HL-60 (cell line): Measurements from ENCODE around the gene RNF121.

Experiments
- DNase-seq, 2 experiments: peaks; one replicate each; pipeline ENCODE4 v3.0.0-alpha.2; 2010 to 2020; ENCODE audit warnings: low read depth in 1 of 2, low spot score in 1 of 2
- H3K27ac ChIP-seq: fragments of 250-450 bp; sonication (Bioruptor Pico); replicated peaks from 2 replicates; pipeline ENCODE4 v1.5.1; 2020; ENCODE audit warnings: mild to moderate bottlenecking, moderate library complexity
- H3K27me3 ChIP-seq: fragments of 250-450 bp; sonication (Bioruptor Pico); 2 replicates; pipeline ENCODE4 v1.5.1; 2021; ENCODE audit warnings: mild to moderate bottlenecking, moderate library complexity; ENCODE audit not compliant: insufficient read depth, poor library complexity, severe bottlenecking
- H3K4me3 ChIP-seq: replicated peaks from 2 replicates; pipeline ENCODE4 v1.5.1; 2011; ENCODE audit warnings: mild to moderate bottlenecking, control low read depth, low read length; ENCODE audit not compliant: insufficient read depth
- CTCF ChIP-seq: IDR thresholded peaks from one replicate; pipeline ENCODE4 v1.5.1; 2011; ENCODE audit warnings: low read length, control low read depth, inconsistent platforms; ENCODE audit not compliant: insufficient read depth
- GABPA ChIP-seq: IDR thresholded peaks from 2 replicates; pipeline ENCODE4 v1.6.1; 2012; ENCODE audit warnings: low read depth
- POLR2AphosphoS5 ChIP-seq: IDR thresholded peaks from 2 replicates; pipeline ENCODE4 v1.6.1; 2012; ENCODE audit warnings: low read depth
- REST ChIP-seq: IDR thresholded peaks from 2 replicates; pipeline ENCODE4 v1.6.1; 2012; ENCODE audit warnings: low read depth; ENCODE audit not compliant: insufficient replicate concordance
- SPI1 ChIP-seq: IDR thresholded peaks from 2 replicates; pipeline ENCODE4 v1.6.1; 2012; ENCODE audit warnings: low read depth, mild to moderate bottlenecking, borderline replicate concordance

RNF121 gene

GRCh38 chr11:72040491-72041363 is 111.9 kb downstream of the RNF121 start:
- H3K4me3 ChIP-seq, result peak overlapping the region; percentile 54
- TF ChIP-seq SPI1 (no peak), REST (no peak), POLR2AphosphoS5 (peak; percentile 37; the same call in 1 of the 2 replicates), CTCF (no peak)
- no peaks in the 10 kb centered on the region for H3K27me3 ChIP-seq
- peak overlapping the region; percentile 72 for H3K27ac ChIP-seq
- peak; percentile 64 to 75 for DNase-seq

- peak overlapping the region; percentile 72 for H3K27ac ChIP-seq
- H3K27me3 ChIP-seq, result no peaks in the 10 kb centered on the region
- peak overlapping the region; percentile 54 for H3K4me3 ChIP-seq
- TF ChIP-seq SPI1, result no peak
- TF ChIP-seq POLR2AphosphoS5, result peak; percentile 49; the same call in 1 of the 2 replicates
- DNase-seq, result peak; percentile 25 to 51
These were observed 112.7 kb downstream of the RNF121 start for GRCh38 chr11:72041364-72042063.

- H3K27me3 ChIP-seq, result no peaks in the 10 kb centered on the region
- DNase-seq, result no peak
- H3K4me3 ChIP-seq, result peak overlapping the region; percentile 54
- TF ChIP-seq REST (no peak), CTCF (no peak), POLR2AphosphoS5 (no peak)
- H3K27ac ChIP-seq, result peak overlapping the region; percentile 72
These were observed 113.4 kb downstream of the RNF121 start for GRCh38 chr11:72042064-72042745.

GRCh38 chr11:72045849-72046248 is 117.0 kb downstream of the RNF121 start:
- H3K27ac ChIP-seq, result no peak overlapping the region
- DNase-seq, result no peak
- no peaks in the 10 kb centered on the region for H3K27me3 ChIP-seq
- TF ChIP-seq SPI1, result no peak
- no peak for TF ChIP-seq POLR2AphosphoS5
- no peak for TF ChIP-seq CTCF
- TF ChIP-seq GABPA, result no peak
- no peak for TF ChIP-seq REST
- H3K4me3 ChIP-seq, result no peak overlapping the region
